OCI-LY1 (cell line): ENCODE results near the gene PSMB5.

Experiments
- H2AFZ ChIP-seq: fragments of 200-600 bp; sonication (generic), shearing (Covaris generic); 2 replicates; pipeline ENCODE4 v1.6.0; 2014; ENCODE audit warnings: antibody characterized with exemption, mild to moderate bottlenecking, low read length
- H3F3A ChIP-seq: fragments of 200-600 bp; sonication (generic), shearing (Covaris generic); 2 replicates; pipeline ENCODE4 v1.6.0; 2014; ENCODE audit warnings: mild to moderate bottlenecking, antibody characterized with exemption, low read length, moderate library complexity; ENCODE audit not compliant: insufficient read depth
- H3K27ac ChIP-seq: fragments of 200-600 bp; sonication (generic); 2 replicates; pipeline ENCODE4 v1.5.1; 2014; ENCODE audit warnings: low read length, mixed run types, mild to moderate bottlenecking, low read depth; ENCODE audit not compliant: poor library complexity, severe bottlenecking
- H3K27me3 ChIP-seq: fragments of 200-600 bp; sonication (generic); 2 replicates; pipeline ENCODE4 v1.6.0; 2014; ENCODE audit warnings: antibody characterized with exemption, mild to moderate bottlenecking, low read length, moderate library complexity; ENCODE audit not compliant: insufficient read depth
- H3K36me3 ChIP-seq: fragments of 200-600 bp; sonication (generic); 2 replicates; pipeline ENCODE4 v1.6.1; 2014; ENCODE audit warnings: mild to moderate bottlenecking, antibody characterized with exemption, low read length, moderate library complexity, mixed read lengths; ENCODE audit not compliant: insufficient read depth
- H3K4me1 ChIP-seq: fragments of 200-600 bp; sonication (generic); 2 replicates; pipeline ENCODE4 v1.5.1; 2014; ENCODE audit warnings: mild to moderate bottlenecking, low read length, moderate library complexity; ENCODE audit not compliant: insufficient read depth, severe bottlenecking
- H3K4me2 ChIP-seq: fragments of 200-600 bp; sonication (generic), shearing (Covaris generic); 2 replicates; pipeline ENCODE4 v1.6.1; 2014; ENCODE audit warnings: low read length
- H3K4me3 ChIP-seq: fragments of 200-600 bp; sonication (generic); 2 replicates; pipeline ENCODE4 v1.5.1; 2014; ENCODE audit warnings: low read length, low read depth, mild to moderate bottlenecking, mixed read lengths; ENCODE audit not compliant: poor library complexity, severe bottlenecking
- H3K79me2 ChIP-seq: fragments of 200-600 bp; shearing (Covaris generic); 2 replicates; pipeline ENCODE4 v1.6.1; 2016; ENCODE audit warnings: mixed run types, low read length, mixed read lengths; ENCODE audit not compliant: insufficient read depth
- H3K9ac ChIP-seq: fragments of 200-600 bp; sonication (generic), shearing (Covaris generic); 2 replicates; pipeline ENCODE4 v1.6.1; 2014; ENCODE audit warnings: mild to moderate bottlenecking, low read length, mixed read lengths
- H3K9me2 ChIP-seq: fragments of 200-600 bp; sonication (generic), shearing (Covaris generic); 2 replicates; pipeline ENCODE4 v1.6.1; 2014; ENCODE audit warnings: low read depth, mild to moderate bottlenecking, low read length, mixed read lengths
- H3K9me3 ChIP-seq: fragments of 200-600 bp; shearing (Covaris generic); 2 replicates; pipeline ENCODE4 v1.6.1; 2014; ENCODE audit warnings: low read length, mixed read lengths
- H4K20me1 ChIP-seq: fragments of 200-600 bp; sonication (generic), shearing (Covaris generic); 2 replicates; pipeline ENCODE4 v1.6.0; 2016; ENCODE audit warnings: mild to moderate bottlenecking, low read length; ENCODE audit not compliant: insufficient read depth
- EZH2 ChIP-seq: fragments of 200-600 bp; sonication (generic), shearing (Covaris generic); IDR thresholded peaks from 2 replicates; pipeline ENCODE4 v1.8.0; 2017; ENCODE audit warnings: borderline replicate concordance, mixed run types, mild to moderate bottlenecking, antibody characterized with exemption, low read length, moderate library complexity, mixed read lengths
- TF ChIP-seq, protein P1 (sequence below): fragments of 200-600 bp; sonication (generic), shearing (Covaris generic); IDR thresholded peaks from 2 replicates; pipeline ENCODE4 v1.5.1; 2017; ENCODE audit warnings: mild to moderate bottlenecking, antibody characterized with exemption, low read length, moderate library complexity, mixed read lengths

Gene PSMB5

DNA sequence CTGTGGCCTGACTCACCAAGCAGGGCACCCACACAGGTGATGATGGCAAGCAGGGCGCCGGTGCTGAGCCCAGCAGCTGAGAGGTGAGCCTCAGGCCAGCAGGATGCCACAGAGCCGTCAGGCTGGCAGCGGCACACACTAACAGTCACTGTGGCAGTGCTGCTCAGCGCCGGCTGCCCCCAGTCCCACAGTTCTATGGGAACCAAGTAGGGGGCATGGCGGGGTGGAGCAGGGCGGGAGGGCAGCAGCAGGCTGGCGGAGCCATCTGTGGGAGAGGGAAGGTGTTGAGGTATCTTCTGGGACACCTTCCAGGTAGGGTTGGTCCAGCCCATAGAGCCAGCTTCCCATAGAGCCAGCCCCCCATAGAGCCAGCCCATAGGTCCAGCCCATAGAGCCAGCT, 14.3 kb upstream of the PSMB5 start:
- no peaks in the 10 kb centered on the region for H3K4me1 ChIP-seq
- H3K4me2 ChIP-seq, result no peak overlapping the region
- no peaks in the 10 kb centered on the region for H3F3A ChIP-seq
- TF ChIP-seq, protein P1, sequence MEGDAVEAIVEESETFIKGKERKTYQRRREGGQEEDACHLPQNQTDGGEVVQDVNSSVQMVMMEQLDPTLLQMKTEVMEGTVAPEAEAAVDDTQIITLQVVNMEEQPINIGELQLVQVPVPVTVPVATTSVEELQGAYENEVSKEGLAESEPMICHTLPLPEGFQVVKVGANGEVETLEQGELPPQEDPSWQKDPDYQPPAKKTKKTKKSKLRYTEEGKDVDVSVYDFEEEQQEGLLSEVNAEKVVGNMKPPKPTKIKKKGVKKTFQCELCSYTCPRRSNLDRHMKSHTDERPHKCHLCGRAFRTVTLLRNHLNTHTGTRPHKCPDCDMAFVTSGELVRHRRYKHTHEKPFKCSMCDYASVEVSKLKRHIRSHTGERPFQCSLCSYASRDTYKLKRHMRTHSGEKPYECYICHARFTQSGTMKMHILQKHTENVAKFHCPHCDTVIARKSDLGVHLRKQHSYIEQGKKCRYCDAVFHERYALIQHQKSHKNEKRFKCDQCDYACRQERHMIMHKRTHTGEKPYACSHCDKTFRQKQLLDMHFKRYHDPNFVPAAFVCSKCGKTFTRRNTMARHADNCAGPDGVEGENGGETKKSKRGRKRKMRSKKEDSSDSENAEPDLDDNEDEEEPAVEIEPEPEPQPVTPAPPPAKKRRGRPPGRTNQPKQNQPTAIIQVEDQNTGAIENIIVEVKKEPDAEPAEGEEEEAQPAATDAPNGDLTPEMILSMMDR, result no peak
- no peak for TF ChIP-seq EZH2
- no peaks in the 10 kb centered on the region for H3K9me3 ChIP-seq
- no peak overlapping the region for H3K9ac ChIP-seq
- H3K79me2 ChIP-seq, result no peaks in the 10 kb centered on the region
- no peak overlapping the region for H3K4me3 ChIP-seq
- H4K20me1 ChIP-seq, result no peaks in the 10 kb centered on the region
- H3K27me3 ChIP-seq, result 0 out of 2 replicates have a peak, but pooled peaks cover 7% of the 10 kb centered on the region
- H3K36me3 ChIP-seq, result no peaks in the 10 kb centered on the region
- H3K9me2 ChIP-seq, result no peaks in the 10 kb centered on the region
- H3K27ac ChIP-seq, result no peak overlapping the region
- H2AFZ ChIP-seq, result no peak overlapping the region

DNA sequence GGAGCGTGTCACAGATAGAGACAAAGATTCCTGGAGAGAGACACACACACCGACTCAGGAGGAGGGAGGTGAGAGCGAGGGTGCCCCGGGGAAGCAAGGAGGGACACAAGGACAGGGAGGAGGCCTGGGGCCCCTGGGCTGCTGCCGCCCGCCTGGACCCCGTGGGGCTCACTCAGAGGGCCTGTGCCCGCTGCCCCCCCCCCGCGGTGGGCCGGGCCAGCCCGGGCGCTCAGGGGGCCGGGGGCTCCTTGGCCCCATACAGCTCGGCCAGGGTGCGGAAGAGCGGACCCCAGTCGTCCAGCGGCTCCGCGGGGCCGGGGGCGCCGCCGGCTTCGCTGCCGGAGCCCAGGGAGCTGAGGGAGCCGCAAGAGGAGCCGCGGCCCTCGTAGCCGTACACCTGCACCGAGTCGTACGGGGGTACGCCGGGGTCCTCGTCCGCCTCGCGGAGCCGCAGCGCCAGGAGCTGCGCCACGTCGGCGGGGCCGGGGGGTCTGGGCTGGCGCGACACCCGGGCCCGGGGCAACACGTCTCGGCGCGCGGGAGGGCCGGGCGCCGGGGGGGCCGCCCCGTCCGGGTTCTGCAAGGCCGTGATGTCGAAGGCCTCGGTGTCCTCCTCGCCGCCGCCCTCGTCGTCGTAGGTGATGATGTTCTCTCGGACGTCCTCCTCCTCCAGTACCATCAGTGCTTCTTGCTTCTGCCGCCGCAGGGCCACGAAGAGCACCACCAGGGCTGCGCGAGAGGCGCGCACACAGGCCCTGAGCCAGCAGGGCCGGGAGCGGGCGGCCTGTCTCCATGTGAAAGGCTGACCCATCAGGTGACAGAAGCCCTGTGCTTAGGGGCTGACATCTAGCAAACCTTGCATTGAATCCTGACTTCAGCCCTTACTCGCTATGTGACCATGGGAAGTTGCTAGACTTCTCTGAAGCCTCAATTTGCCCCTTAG, 13.3 kb upstream of the PSMB5 start:
- no peaks in the 10 kb centered on the region for H3K79me2 ChIP-seq
- no peak overlapping the region for H3K4me3 ChIP-seq
- H3K9me2 ChIP-seq, result no peaks in the 10 kb centered on the region
- no peak overlapping the region for H2AFZ ChIP-seq
- H3K4me2 ChIP-seq, result no peak overlapping the region
- no peaks in the 10 kb centered on the region for H3K36me3 ChIP-seq
- no peak overlapping the region for H3K9ac ChIP-seq
- TF ChIP-seq EZH2, result no peak
- TF ChIP-seq, protein P1, result no peak
- no peaks in the 10 kb centered on the region for H3K9me3 ChIP-seq
- H3F3A ChIP-seq, result no peaks in the 10 kb centered on the region
- 0 out of 2 replicates have a peak, but pooled peaks cover 7% of the 10 kb centered on the region for H3K27me3 ChIP-seq
- no peaks in the 10 kb centered on the region for H4K20me1 ChIP-seq
- H3K27ac ChIP-seq, result no peak overlapping the region
- H3K4me1 ChIP-seq, result no peaks in the 10 kb centered on the region

DNA sequence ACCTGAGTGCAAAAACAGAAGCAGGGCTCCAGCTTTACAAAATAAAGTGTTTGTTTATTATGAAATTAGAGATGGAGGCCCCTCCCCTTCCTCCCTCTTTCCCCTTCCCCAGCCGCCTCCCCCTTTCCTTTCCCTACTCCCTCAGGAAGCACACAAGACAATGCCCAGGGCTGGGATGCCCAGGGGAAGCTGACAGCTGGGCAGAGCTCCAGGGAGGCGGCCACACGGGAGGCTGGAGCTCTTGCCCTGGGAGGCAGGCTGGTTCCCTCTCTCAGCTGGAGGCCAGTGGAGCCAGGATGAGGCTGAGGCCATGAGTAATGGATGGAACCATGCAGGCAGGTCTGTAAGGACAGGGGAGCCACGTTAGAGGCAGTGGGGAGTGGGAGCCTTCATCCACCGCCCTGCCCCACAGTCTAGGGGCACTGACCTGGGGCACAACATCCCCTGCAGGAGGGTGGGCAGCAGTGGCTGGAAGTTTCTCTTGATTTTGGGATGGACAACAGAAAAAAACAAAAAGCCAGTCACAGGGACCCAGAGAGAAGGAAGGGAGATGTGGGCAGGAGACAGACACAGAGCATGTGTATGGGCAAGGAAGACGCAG, 12.4 kb upstream of the PSMB5 start:
- no peaks in the 10 kb centered on the region for H3K4me1 ChIP-seq
- H2AFZ ChIP-seq, result no peak overlapping the region
- peaks cover 7% of the 10 kb centered on the region; the same call in 1 of the 2 replicates for H3K27me3 ChIP-seq
- no peaks in the 10 kb centered on the region for H4K20me1 ChIP-seq
- H3K79me2 ChIP-seq, result no peaks in the 10 kb centered on the region
- H3K9me2 ChIP-seq, result no peaks in the 10 kb centered on the region
- no peak overlapping the region for H3K4me2 ChIP-seq
- no peaks in the 10 kb centered on the region for H3K36me3 ChIP-seq
- no peak overlapping the region for H3K9ac ChIP-seq
- H3F3A ChIP-seq, result no peaks in the 10 kb centered on the region
- no peak overlapping the region for H3K4me3 ChIP-seq
- no peaks in the 10 kb centered on the region for H3K9me3 ChIP-seq
- no peak for TF ChIP-seq EZH2
- TF ChIP-seq, protein P1, result no peak
- H3K27ac ChIP-seq, result no peak overlapping the region
